ENCODE results near the gene KCNC1. TPM values are rescaled to one million over a fixed set of nuclear protein-coding genes. Genes with fewer than 3 reads are reported as not detected.

The KCNC1 gene
- total and polyA plus RNA-seq, 7 experiments from 2014 or later = not detected

GRCh38 chr11:17810041-17810440, 75.5 kb downstream of the KCNC1 start:
- intact Hi-C loops (cut with micrococcal nuclease) = no loop called here
- ATAC-seq = no peak
- CTCF ChIA-PET = no interaction called here

GRCh38 chr11:17810746-17811145, 76.2 kb downstream of the KCNC1 start:
- H3K9me3 Mint-ChIP-seq = peaks cover 0 to 8% (median 0%) of the 10 kb centered on the region in 11 donors
- no peak for DNase-seq
- H3K27ac ChIP-seq (ENCODE audit: low read depth, low read length) = no peak overlapping the region
- intact Hi-C loops (cut with micrococcal nuclease) = no loop called here
- ChIA-PET CTCF (no interaction called here), POLR2A (no interaction called here)
- no peaks in the 10 kb centered on the region for H3K27me3 ChIP-seq (ENCODE audit: control insufficient read depth in 2 of 2, insufficient read depth in 2 of 2, low read length in 2 of 2)
- no peak overlapping the region for H3K4me3 Mint-ChIP-seq
- H3K4me1 ChIP-seq (ENCODE audit: control insufficient read depth in 2 of 2, insufficient read depth in 2 of 2, low read length in 2 of 2) = no peaks in the 10 kb centered on the region
- no peaks in the 10 kb centered on the region for H3K9me3 ChIP-seq (ENCODE audit: control insufficient read depth in 2 of 3, low read length in 3 of 3)
- H3K36me3 Mint-ChIP-seq = peaks cover 0 to 63% (median 36%) of the 10 kb centered on the region in 5 donors
- no peak overlapping the region for H3K27ac Mint-ChIP-seq
- H3K4me1 Mint-ChIP-seq = peaks cover 0 to 5% (median 0%) of the 10 kb centered on the region in 7 donors
- H3K27me3 Mint-ChIP-seq = no peaks in the 10 kb centered on the region
- no peak for ATAC-seq
- no peak overlapping the region for H3K4me3 ChIP-seq (ENCODE audit: low read length)
- H3K36me3 ChIP-seq (ENCODE audit: control insufficient read depth in 2 of 3, insufficient read depth in 3 of 3, low read length in 3 of 3) = peaks cover 0 to 3% (median 0%) of the 10 kb centered on the region in 3 experiments

More at GRCh38 chr11:17810041-17810440, 75.5 kb downstream of the KCNC1 start:
- no peaks in the 10 kb centered on the region for H3K27me3 ChIP-seq (ENCODE audit: control insufficient read depth in 2 of 2, insufficient read depth in 2 of 2, low read length in 2 of 2)
- H3K27ac ChIP-seq (ENCODE audit: low read depth, low read length) = no peak overlapping the region
- Mint-ChIP-seq H3K27me3 (no peaks in the 10 kb centered on the region), H3K27ac (no peak overlapping the region), H3K4me1 (peaks cover 0 to 5% (median 0%) of the 10 kb centered on the region in 7 donors), H3K9me3 (peaks cover 0 to 8% (median 0%) of the 10 kb centered on the region in 11 donors), H3K36me3 (peaks cover 0 to 64% (median 36%) of the 10 kb centered on the region in 5 donors), H3K4me3 (no peak overlapping the region)
- peaks cover 0 to 3% (median 0%) of the 10 kb centered on the region in 3 experiments for H3K36me3 ChIP-seq (ENCODE audit: control insufficient read depth in 2 of 3, insufficient read depth in 3 of 3, low read length in 3 of 3)
- no peaks in the 10 kb centered on the region for H3K4me1 ChIP-seq (ENCODE audit: control insufficient read depth in 2 of 2, insufficient read depth in 2 of 2, low read length in 2 of 2)
- H3K4me3 ChIP-seq (ENCODE audit: low read length) = no peak overlapping the region
- no peak for DNase-seq
- POLR2A ChIA-PET = no interaction called here
- H3K9me3 ChIP-seq (ENCODE audit: control insufficient read depth in 2 of 3, low read length in 3 of 3) = no peaks in the 10 kb centered on the region

DNA sequence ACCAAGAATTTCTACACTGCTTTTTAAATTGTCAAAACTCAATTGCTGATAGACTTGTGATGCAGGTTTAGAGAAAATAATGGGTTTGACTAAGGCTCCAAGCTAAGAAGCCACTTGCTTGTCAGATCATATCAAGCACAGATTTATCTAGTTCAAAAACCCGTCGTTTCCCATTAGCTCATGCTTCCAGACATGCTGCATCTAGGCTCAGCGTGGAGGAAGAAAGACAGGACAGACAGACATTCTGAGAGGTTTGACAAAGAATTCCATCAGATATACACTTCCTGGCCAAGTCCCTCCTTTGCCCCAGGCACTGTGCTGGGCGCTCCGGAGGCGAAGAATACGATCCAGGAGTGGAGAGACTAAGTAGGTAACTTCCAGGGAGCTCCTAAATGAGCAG, 76.8 kb downstream of the KCNC1 start:
- ChIA-PET CTCF (no interaction called here), POLR2A (no interaction called here)
- Histone ChIP-seq H3K36me3 (ENCODE audit: control insufficient read depth in 2 of 3, insufficient read depth in 3 of 3, low read length in 3 of 3) (peaks cover 0 to 3% (median 0%) of the 10 kb centered on the region in 3 experiments), H3K4me1 (ENCODE audit: control insufficient read depth in 2 of 2, insufficient read depth in 2 of 2, low read length in 2 of 2) (no peaks in the 10 kb centered on the region), H3K9me3 (ENCODE audit: control insufficient read depth in 2 of 3, low read length in 3 of 3) (no peaks in the 10 kb centered on the region), H3K4me3 (ENCODE audit: low read length) (no peak overlapping the region), H3K27me3 (ENCODE audit: control insufficient read depth in 2 of 2, insufficient read depth in 2 of 2, low read length in 2 of 2) (no peaks in the 10 kb centered on the region), H3K27ac (ENCODE audit: low read depth, low read length) (no peak overlapping the region)
- intact Hi-C loops (cut with micrococcal nuclease) = no loop called here
- ATAC-seq = no peak
- DNase-seq = no peak
- H3K4me1 Mint-ChIP-seq = peaks cover 0 to 5% (median 0%) of the 10 kb centered on the region in 7 donors
- no peaks in the 10 kb centered on the region for H3K27me3 Mint-ChIP-seq
- H3K36me3 Mint-ChIP-seq = peaks cover 0 to 62% (median 36%) of the 10 kb centered on the region in 5 donors
- H3K27ac Mint-ChIP-seq = peak overlapping the region in 1 of 9 donors; percentile 55
- peaks cover 0 to 8% (median 0%) of the 10 kb centered on the region in 11 donors for H3K9me3 Mint-ChIP-seq
- no peak overlapping the region for H3K4me3 Mint-ChIP-seq

DNA sequence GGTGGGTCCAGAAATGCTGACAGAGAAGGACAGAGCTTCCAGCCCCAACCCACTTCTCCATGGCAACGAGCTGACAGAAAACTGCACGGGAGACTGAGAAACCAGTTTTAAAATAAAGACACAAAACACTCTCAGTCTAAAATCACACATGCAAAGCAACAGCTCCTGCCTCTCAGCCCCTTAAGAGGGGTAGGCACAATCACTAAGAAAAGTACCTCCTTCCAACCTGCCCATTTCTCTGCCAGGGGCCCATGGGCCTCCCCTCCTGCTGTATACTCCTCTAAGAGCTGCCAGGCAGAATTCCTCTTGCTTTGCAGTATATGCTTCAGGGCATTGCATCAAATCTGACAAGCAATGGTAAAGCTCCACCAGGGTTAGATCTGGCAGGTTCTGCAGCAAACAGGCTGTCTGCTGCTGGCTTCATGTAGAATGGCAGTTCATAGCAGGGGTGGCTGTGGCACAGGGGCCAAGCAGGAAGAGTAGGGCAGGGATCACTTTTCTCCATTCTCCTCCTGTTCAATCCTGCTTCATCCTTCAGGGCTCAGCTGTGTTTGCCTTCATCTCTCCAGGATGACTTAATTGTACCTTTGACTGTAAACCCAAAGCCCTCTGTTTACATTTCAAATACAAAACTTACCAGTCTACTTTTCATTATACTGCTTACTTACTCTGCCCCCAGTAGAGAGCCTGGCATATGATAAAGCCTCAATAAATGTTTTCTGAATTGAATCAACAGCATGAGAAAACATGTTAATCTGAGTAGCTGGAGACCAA, 77.7 kb downstream of the KCNC1 start:
- no peak for DNase-seq
- peaks cover 0 to 53% (median 36%) of the 10 kb centered on the region in 5 donors for H3K36me3 Mint-ChIP-seq
- H3K4me3 Mint-ChIP-seq = no peak overlapping the region
- ChIA-PET CTCF (interaction anchor here (0.6 kb wide), 1 partner anchor 173 kb away, joined by 4 read pairs; no protein-coding TSS in a partner anchor), POLR2A (no interaction called here)
- Histone ChIP-seq H3K27ac (ENCODE audit: low read depth, low read length) (no peak overlapping the region), H3K4me3 (ENCODE audit: low read length) (no peak overlapping the region), H3K27me3 (ENCODE audit: control insufficient read depth in 2 of 2, insufficient read depth in 2 of 2, low read length in 2 of 2) (no peaks in the 10 kb centered on the region), H3K9me3 (ENCODE audit: control insufficient read depth in 2 of 3, low read length in 3 of 3) (no peaks in the 10 kb centered on the region), H3K36me3 (ENCODE audit: control insufficient read depth in 2 of 3, insufficient read depth in 3 of 3, low read length in 3 of 3) (peaks cover 0 to 3% (median 0%) of the 10 kb centered on the region in 3 experiments), H3K4me1 (ENCODE audit: control insufficient read depth in 2 of 2, insufficient read depth in 2 of 2, low read length in 2 of 2) (no peaks in the 10 kb centered on the region)
- H3K27me3 Mint-ChIP-seq = no peaks in the 10 kb centered on the region
- no peak for ATAC-seq
- H3K9me3 Mint-ChIP-seq = peaks cover 0 to 8% (median 0%) of the 10 kb centered on the region in 11 donors
- H3K27ac Mint-ChIP-seq = no peak overlapping the region
- peaks cover 0 to 5% (median 0%) of the 10 kb centered on the region in 7 donors for H3K4me1 Mint-ChIP-seq
- intact Hi-C loops (cut with micrococcal nuclease) = no loop called here

GRCh38 chr11:17812865-17813187, 78.2 kb downstream of the KCNC1 start:
- H3K4me3 ChIP-seq (ENCODE audit: low read length) = no peak overlapping the region
- no peaks in the 10 kb centered on the region for H3K27me3 ChIP-seq (ENCODE audit: control insufficient read depth in 2 of 2, insufficient read depth in 2 of 2, low read length in 2 of 2)
- no peak for ATAC-seq
- Mint-ChIP-seq H3K4me1 (peaks cover 0 to 5% (median 0%) of the 10 kb centered on the region in 7 donors), H3K27me3 (no peaks in the 10 kb centered on the region), H3K27ac (no peak overlapping the region), H3K36me3 (peaks cover 0 to 49% (median 36%) of the 10 kb centered on the region in 5 donors), H3K9me3 (peaks cover 0 to 8% (median 0%) of the 10 kb centered on the region in 11 donors), H3K4me3 (no peak overlapping the region)
- CTCF ChIA-PET = interaction anchor here (0.6 kb wide), 1 partner anchor 174 kb away, joined by 4 read pairs; no protein-coding TSS in a partner anchor
- DNase-seq = no peak
- POLR2A ChIA-PET = no interaction called here
- no peaks in the 10 kb centered on the region for H3K4me1 ChIP-seq (ENCODE audit: control insufficient read depth in 2 of 2, insufficient read depth in 2 of 2, low read length in 2 of 2)
- intact Hi-C loops (cut with micrococcal nuclease) = no loop called here
- peaks cover 0 to 3% (median 0%) of the 10 kb centered on the region in 3 experiments for H3K36me3 ChIP-seq (ENCODE audit: control insufficient read depth in 2 of 3, insufficient read depth in 3 of 3, low read length in 3 of 3)
- H3K27ac ChIP-seq (ENCODE audit: low read depth, low read length) = no peak overlapping the region
- H3K9me3 ChIP-seq (ENCODE audit: control insufficient read depth in 2 of 3, low read length in 3 of 3) = no peaks in the 10 kb centered on the region

DNA sequence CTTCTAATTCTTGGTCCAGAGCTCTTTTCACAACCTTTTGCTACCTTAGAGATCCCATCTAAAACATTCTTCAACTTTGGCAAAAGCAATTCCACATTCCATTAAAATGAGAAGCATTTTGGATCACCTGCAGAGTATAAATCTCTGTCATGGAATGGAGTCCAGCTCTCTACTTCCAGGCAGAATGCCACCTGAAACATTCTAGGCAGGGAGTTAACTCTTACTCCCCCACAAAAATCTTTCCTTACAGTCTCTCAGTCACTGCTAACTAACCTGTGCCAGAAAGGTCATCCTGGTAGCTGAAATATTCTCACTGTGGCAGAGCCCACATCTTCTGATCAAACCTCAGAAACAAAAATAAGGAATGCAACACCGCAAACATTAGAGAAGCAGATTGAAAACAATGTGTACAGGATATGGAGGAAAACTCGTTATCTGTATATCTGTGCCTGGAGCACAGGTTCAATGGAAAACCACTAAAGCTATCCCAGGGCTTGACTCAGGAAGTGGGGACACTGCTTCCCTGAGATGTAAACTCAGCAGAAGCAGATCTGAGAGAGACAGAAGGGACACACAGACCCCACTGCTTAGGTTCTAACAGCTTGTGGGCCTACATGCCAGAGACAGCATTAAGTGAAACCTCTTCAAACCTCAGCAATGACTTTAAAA, 78.9 kb downstream of the KCNC1 start:
- no peak overlapping the region for H3K27ac Mint-ChIP-seq
- no peaks in the 10 kb centered on the region for H3K9me3 ChIP-seq (ENCODE audit: control insufficient read depth in 2 of 3, low read length in 3 of 3)
- DNase-seq (no peak), ATAC-seq (no peak)
- H3K4me3 ChIP-seq (ENCODE audit: low read length) = no peak overlapping the region
- peaks cover 0 to 43% (median 30%) of the 10 kb centered on the region in 5 donors for H3K36me3 Mint-ChIP-seq
- ChIA-PET CTCF (no interaction called here), POLR2A (interaction anchor here (0.5 kb wide), 1 partner anchor 908 kb away, joined by 3 read pairs; no protein-coding TSS in a partner anchor)
- H3K4me3 Mint-ChIP-seq = no peak overlapping the region
- peaks cover 0 to 5% (median 0%) of the 10 kb centered on the region in 7 donors for H3K4me1 Mint-ChIP-seq
- peaks cover 0 to 8% (median 0%) of the 10 kb centered on the region in 11 donors for H3K9me3 Mint-ChIP-seq
- H3K4me1 ChIP-seq (ENCODE audit: control insufficient read depth in 2 of 2, insufficient read depth in 2 of 2, low read length in 2 of 2) = no peaks in the 10 kb centered on the region
- H3K27me3 Mint-ChIP-seq = no peaks in the 10 kb centered on the region
- intact Hi-C loops (cut with micrococcal nuclease) = no loop called here
- peaks cover 0 to 3% (median 0%) of the 10 kb centered on the region in 3 experiments for H3K36me3 ChIP-seq (ENCODE audit: control insufficient read depth in 2 of 3, insufficient read depth in 3 of 3, low read length in 3 of 3)
- H3K27ac ChIP-seq (ENCODE audit: low read depth, low read length) = no peak overlapping the region
- no peaks in the 10 kb centered on the region for H3K27me3 ChIP-seq (ENCODE audit: control insufficient read depth in 2 of 2, insufficient read depth in 2 of 2, low read length in 2 of 2)
